Kidney capillary endothelial cell (primary cell): Measurements from ENCODE around the gene EXOC1.
"Not testable (repeated sequence)": the region's sequence is repeated elsewhere in the genome, so short reads cannot be mapped to it uniquely, and the experiment has no call there.

ENCODE experiments used
- DNase-seq: peaks from one replicate; pipeline ENCODE4 v3.0.0-alpha.2; 2018; ENCODE audit warnings: low spot score

Gene EXOC1

DNA sequence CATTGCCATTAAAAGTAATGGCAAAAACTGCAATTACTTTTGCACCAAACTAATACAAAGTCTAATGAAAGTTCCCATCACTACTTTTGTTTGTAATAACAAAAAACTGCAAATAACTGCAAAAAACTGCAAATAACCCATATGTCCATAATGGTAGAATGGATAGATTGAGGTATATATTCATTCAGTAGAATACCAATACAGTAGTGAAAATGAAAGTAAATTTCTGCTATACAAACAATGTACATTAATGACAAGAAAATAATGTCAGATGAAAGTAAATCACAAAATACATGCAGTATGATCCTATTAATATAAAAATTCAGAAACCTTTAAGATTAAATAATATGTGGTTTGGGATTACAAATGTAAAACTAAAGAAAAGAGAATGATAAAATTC lies 54.0 kb downstream of the EXOC1 start:
- no peak for DNase-seq

DNA sequence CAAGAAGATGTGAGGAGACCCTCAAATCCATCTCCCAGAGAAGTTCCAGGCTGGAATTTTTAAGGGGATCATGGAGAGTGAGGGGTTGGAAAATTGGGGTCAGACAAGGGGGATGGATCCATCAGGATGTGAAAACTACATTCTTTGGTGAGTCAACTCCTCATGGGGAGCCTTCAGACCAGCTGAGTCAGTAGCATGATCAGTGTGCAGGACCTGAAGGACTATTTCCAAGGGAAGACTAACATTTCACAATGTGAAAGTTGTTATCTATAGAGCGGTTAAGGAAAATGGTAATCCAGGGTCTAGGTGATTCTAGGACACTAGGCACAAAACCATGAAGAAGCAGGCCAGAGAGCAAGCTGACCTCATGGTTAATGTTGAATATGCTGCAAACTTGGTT lies 56.7 kb downstream of the EXOC1 start:
- peak; percentile 16 for DNase-seq

DNA sequence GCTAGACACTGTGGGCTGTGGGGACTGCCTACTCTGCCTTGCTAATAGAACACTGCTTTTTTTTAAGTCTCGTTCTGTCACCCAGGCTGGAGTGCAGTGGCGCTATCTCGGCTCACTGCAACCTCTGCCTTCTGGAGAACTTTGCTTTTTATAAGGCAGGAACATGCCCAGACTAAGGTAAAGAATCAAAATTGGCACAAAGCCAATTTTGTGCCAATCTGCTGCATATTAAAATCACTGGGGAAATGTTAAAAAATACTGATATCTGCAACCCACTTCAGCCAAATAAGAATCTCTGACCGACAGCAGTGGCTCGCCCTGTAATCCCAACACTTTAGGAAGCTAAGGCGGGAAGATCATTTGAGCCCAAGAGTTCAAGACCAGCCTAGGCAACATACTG lies 58.8 kb downstream of the EXOC1 start:
- no peak for DNase-seq

DNA sequence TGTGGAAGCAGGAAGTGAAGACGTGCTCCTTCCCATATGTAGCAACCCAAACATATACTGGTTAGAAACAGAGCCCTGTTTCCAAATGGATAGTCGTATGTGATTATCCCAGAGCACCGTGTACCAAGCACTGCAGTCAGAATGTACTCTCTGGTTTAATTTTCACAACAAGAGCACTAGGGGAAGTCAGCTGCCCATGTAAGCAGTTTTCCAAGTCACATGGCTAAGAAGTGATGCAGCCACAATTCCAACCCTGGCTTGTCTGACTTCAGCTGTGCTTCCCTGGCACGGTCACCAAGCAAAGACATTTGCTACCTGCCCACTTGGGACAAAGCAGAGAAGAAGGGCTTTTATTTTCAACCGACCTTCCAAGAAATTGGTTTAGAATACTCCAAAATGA lies 67.1 kb downstream of the EXOC1 start:
- no peak for DNase-seq

DNA sequence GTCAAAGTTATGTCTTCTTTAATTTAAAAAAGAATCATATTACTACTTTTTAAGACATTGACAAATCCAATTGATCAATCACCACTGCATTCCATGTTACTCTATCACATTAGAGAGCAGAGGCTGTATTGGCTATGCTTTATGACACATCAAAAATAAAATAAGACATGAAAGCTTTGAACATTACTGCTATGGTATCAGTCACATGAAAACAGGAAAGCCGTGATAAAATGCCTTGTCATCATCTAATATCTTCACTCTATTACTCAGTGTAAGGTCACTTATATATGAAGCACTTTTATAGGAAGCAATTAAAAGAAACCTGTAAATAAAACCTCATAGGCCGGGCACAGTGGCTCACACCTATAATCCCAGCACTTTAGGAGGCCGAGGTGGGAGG lies 67.6 kb downstream of the EXOC1 start:
- DNase-seq: no peak

DNA sequence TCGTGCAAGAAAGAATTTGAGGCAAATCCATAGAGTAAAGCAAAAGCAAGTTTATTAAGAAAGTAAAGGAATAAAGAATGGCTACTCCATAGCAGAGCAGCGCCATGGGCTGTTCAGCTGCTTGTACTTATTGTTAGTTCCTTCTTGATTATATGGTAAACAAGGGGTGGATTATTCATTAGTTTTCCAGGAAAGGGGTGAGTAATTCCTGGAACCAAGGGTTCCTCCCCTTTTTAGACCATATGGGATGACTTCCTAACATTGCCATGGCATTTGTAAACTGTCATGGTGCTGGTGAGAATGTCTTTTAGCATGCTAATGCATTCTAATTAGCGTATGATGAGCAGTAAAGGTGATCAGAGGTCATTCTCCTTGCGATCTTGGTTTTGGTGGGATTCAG lies 71.8 kb downstream of the EXOC1 start:
- no peak for DNase-seq

DNA sequence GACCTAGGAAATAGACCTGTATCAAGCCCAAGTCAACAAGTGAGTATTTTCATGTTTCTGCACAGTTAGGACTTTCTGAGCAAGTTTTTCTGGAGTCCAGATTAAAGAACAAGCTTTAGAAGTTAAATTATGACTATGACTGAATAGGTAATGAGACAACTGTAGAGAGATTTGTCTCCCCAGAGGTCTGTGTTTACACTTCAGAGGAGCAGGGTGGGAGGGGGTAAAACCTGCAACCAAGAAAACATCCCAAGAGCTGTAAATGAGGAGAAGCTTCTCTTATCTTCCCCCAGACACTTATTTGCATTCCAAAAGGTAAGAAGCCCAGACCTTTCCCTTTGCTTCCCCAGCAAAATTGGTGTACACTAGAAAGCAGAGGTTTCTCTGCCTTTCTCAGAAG lies 73.2 kb downstream of the EXOC1 start:
- no peak for DNase-seq

DNA sequence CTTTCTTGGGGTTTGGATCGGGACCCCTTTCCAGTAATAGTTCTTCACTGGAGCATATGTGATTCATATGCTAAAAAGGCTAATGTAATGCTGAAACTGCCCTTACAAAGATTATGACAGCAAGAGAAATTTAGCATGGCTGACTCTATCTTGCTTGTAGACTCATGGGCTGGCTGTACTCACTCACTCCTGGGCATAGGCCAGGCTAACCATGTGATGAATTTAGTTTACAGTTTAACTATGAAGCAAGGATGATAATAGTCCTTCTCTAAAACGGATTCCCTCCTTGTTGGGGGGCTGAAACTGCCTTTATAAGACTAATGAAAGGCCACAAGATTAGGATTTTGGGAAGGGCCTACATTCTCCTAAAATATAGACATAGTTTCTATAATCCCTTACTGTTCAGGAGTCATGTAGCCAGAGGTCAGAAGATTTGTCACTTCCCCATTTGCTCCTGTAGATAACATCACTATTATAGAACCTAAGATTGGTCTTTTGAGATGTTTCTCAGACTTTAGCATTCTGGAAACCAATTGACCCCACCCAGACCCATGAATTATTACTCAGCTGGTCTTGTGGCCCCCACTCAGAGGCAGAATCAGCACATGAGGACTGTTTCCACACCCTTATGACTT lies 74.5 kb downstream of the EXOC1 start:
- DNase-seq: no peak

DNA sequence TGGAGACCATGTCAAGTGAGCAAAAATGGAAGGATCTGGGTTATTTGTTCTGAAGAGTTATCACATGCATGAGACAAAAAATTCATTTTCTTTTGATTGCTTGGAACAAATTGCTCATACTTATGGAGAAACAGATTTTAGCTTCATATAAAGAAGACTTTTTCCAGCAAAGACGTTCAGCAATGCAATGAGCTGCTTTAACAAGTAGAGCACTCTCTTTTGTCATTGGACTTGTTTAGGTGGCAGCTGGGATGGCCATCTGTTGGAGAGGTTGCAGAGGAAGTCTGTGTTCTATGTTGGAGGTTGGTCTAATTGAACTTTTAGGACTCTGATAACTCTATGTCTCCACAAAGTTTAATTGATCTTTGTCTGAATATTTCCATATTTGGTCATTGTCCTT lies 75.4 kb downstream of the EXOC1 start:
- DNase-seq: no peak

DNA sequence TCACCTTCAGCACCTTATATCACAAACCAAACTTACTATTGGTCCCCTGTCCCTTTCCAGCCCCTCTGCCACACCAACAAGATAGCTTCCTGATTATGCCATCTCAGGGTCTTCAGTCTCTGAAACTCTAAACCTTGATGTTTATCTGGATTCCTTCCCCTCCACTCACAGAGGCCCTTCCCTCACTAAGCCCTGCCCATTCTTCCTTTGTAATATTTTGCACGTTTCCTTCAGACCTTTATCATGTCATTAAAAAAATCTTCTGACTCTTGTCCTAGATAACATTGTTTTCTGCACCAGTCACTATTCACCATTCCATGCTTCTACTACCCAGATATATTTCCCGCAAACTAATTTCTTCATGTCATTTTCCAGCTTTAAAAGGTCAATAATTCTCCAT lies 77.6 kb downstream of the EXOC1 start:
- DNase-seq: no peak

DNA sequence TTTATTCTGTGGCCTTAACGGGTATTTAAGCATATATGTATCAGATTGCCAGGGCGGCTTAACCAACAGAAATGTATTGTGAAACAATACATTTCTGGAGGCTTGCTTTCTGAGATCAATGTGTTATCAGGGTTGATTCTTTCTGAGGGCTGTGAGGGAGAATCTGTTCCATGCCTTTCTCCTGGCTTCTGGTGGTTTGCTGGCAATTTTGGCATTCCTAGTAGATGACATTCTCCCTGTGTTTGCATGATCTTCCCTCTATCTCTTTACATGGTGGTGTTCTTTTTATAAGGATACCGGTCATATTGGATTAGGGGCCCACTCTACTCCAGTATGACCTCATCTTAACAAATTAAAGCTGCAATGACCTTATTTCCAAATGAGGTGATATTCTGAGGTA lies 78.4 kb downstream of the EXOC1 start:
- no peak for DNase-seq

DNA sequence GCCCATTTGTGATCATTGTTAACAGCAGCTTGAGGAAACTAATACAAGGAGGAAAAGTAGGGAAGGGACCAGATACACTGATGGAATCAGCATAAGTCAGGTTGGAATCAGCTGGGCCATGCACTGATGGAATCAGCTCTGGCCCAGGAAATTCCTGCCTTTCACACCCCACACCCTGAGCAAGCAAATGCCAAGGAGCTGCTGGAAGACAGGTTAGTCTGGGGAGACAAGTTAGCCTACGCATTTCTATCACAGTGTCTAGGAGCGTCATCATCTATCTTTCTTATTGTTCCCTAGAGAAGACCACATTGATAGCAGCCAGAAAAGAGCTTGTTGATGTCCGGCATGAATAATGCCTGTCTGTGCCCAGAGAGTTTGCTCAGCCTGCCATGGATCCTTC lies 79.1 kb downstream of the EXOC1 start:
- no peak for DNase-seq

DNA sequence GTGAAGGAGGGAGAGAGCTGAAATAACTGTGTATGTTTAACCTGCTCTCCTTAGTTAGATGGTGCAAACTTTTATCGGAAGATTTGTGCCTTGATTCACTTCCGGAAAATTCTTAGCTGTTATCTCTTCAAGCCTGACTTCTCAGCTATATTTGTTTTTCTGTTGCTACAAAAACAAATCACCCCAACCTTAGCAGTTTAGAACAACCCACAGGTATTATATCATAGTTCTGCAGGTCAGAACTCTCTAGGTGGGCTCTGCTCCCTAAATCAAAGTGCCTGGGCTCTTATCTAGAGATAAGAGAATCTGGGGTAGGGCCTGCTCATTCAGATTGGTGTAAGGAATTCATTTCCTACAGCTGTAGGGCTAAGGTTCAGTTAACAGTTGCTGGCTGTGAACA lies 80.2 kb downstream of the EXOC1 start:
- DNase-seq: no peak

DNA sequence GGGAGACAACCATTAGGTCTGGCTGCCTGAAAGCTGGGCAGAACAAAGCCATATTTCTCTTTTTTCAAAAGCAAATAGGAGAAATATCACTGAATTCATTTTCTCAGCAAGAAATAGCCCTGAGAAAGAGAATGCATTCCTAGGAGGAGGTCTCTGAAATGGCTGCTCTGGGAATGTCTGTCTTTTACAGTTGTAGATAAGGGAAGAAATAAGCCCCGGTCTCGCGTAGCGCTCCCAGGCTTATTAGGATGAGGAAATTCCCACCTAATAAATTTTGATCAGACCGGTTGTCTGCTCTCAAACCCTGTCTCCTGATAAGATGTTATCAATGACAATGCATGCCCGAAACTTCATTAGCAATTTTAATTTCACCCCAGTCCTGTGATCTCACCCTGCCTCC lies 82.5 kb downstream of the EXOC1 start:
- not testable (repeated sequence) for DNase-seq

DNA sequence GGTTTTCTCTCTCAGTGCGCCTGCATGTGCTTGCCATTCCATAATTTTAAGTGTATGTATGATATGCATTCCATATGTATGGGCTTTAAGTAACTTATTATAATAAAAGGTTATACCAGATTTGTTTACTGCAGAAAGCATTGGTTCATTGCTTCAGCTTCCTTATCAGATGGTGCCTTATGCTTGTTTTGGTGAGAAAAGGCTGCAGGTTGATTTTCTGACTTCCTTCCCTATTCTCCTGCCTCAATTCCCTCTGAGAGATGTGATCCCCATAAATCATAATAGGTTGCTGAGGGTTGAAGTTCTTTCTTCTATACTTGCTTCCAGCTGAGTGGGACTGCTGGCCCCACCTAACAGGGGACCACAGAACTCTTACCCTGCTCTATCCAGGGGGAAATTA lies 85.0 kb downstream of the EXOC1 start:
- DNase-seq: no peak

DNA sequence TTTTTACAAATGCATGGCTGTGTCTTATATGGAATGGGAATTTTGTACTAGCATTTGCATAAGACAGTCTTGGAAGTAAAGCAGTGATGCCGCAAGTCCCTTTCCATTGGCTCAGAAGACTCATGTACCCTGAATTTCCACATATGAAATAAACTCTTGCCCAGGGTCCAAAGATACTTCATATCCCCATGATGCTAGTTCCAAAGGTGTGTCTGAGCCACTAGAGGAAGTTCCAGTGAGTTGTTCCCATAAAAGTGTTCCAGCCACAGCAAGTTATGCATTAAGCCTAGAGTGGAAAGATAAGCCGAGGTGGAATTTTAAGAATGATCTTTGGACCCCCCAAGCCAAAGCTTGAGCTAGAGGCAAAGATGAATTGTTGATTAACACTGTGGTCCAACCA lies 86.0 kb downstream of the EXOC1 start:
- no peak for DNase-seq

DNA sequence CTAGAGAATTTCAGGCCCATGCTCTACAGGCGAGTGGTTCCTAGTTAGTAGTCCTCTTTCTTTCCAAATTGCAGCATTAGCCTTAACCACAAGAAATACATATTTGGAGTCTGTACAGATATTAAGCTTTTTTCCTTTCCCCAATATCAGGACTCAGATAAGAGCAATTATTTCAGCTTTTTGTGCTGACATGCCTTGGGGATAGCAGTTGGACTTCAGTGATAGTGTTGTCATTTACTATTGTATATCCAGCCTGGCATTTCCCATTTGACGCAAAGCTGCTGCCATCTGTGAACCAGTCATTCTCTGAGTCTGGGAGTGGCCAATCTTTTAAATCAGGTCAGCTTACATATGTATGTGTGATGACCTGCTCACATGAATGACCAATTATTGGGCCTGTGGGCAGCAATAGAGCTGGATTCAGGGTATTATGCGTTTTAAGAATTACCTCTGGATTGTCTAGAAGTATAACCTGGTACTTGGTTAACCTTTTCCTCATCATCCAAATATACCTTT lies 88.5 kb downstream of the EXOC1 start:
- no peak for DNase-seq

DNA sequence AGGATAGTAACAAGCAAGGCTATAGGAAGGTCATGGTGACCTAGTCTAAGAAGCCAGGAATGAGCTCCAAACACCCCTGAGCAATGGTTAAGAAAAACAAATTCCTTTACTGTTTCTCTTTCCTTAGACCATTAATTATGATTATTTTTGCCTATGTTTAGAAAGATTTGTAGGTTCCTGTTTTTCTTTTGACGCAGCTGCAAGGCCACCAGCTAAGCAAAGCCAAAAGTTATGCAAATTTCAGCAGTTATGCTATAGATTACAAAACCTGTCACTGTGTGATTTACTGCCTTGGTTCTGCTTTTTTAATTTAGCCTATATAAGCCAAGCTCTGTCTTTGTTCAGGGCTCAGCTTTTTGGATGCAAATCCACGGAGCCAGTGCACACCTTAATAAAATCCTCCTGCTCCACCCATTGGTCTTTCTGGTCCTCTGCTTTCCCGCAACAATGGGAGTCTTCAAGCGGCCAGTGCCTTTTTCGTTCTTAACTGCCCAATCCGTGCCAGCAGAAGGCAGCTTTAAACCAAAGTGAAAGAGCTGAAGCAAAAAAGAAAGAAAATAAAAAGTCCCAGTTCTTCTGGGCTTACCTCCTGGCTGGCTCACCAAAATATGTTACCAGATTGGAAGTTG lies 93.9 kb downstream of the EXOC1 start:
- peak; percentile 26 for DNase-seq

DNA sequence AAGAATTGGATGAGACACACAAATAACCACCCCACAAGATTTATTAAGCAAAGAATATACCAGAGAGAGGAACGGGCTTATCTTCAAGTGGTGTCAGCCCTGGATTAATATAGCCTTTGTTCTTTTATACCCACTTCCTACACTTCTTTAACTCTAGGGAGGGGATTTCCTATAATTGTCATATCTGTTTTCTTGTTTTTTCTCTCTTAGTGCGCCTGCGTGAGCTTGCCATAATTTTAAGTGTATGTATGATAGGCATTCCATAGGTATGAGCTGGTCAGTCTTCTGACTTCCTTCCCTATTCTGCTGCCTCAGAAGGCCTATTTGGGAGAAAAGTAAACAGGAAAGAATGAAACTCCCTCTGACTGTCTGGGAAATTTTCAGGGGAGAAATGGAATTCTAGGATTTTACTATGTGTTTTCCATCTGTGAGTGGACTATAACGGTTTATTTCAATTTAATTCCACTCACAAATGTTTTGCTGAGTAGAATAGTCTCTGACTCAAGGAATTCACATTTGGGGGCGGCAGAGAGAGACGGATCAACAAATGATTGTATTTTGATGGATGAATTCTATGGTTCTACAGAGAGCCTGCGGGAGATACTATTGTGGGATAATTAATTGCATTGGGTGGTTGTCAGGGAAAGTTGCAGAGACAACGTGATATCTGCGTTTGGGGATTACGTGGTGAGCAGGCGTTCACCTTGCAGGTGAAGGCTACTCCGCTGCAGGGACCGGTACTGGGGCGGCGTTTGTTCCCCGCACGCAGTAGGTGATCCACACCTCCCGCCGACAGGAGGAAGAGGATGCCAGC lies 94.7 kb downstream of the EXOC1 start:
- peak; percentile 94 for DNase-seq

DNA sequence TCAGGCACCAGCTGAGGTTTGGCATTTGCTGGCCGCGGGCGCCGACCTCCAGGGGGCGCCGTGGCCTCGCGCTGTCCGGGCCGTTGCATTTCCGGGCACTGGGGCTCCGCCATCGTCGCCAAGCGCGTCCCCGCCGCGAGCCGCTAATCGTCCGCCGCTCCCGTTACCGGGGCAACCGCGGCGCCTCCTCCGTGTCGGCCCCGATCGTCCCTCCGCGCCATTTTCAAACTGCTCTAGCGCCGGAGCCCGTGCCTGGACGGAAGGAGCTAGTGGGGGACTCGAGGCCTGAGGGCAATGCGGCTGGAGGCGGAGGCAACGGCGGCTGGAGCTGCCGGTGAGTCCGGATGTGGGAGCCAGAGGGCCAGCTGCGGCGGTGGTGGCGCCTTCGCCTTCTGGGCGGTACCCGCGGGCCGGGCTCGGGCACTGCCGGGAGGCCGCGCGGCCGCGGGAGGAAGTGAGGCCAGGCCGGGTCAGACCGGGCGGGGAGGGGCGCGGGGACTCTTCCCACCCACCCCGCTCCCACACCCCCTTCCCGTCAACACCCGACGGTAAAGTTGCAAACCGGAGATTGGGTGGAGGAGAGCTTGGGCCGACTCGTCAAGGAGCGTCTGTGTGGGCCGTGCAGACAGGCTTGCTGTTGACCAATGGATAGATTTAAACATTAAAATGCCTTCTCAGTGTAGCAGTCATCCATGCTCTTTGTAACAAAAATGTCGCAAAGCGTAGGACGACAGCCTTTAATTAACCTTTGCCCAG lies 95.5 kb downstream of the EXOC1 start, which contains the start of gene CEP135:
Gene CEP135, plus strand, starts transcription at position 220 of the 756 bp plus-strand sequence. CDS start 3,186 bp downstream, outside the sequence.
- peak; percentile 92 for DNase-seq

DNA sequence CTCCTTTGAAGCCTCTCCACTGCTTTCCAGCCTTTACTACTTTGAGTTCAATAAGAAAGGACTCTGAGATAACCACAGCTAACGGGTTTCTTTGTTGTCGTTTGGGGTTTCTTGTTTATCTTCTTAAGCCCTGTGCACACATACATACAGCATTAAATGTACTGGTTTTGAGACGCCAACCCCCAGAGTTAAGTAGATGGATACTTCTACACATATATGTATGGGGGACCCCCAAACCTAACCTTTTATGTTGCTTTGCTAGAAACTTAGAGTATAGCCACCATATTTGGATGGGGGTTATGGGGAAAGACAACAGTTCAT lies 96.0 kb downstream of the EXOC1 start:
- no peak for DNase-seq

DNA sequence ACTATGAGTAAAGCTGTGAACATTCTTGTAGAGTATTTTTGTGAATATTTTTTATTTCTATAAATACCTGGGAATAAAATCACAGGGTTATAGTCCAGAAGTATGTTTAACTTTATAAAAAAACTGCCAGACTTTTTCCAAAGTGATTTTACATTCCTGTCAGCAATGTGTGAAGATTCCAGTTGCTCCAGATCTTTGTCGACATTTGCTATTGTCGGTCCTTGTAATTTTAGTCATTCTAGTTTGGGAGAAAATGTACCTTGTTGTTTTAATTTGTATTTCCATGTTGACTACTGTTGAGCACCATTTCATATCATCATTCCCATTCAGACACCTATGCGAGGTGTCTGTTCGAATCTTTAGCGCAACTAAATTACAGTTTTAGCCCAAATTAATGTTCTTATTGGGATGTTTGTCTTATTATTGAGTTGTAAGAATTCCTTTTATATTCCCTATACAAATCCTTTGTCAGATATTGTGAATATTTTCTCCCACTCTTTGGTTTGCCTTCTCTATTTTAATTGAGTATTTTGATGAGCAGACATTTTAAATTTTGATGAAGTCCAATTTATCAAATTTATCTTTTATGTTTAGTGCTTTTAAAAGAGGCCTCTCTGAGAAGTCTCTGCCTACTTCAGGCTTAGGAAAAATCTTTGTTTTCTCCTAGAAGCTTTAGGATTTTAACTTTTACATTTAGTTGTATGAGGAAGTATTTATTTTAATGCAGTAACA lies 97.9 kb downstream of the EXOC1 start:
- DNase-seq: no peak
